ENCODE data around the gene EML3. TPM values are rescaled to one million over a fixed set of nuclear protein-coding genes. Genes with fewer than 3 reads are reported as not detected.

Gene EML3
- total and polyA plus RNA-seq, 11 donors: 8.8 to 40.9 (median 15.3) TPM

DNA sequence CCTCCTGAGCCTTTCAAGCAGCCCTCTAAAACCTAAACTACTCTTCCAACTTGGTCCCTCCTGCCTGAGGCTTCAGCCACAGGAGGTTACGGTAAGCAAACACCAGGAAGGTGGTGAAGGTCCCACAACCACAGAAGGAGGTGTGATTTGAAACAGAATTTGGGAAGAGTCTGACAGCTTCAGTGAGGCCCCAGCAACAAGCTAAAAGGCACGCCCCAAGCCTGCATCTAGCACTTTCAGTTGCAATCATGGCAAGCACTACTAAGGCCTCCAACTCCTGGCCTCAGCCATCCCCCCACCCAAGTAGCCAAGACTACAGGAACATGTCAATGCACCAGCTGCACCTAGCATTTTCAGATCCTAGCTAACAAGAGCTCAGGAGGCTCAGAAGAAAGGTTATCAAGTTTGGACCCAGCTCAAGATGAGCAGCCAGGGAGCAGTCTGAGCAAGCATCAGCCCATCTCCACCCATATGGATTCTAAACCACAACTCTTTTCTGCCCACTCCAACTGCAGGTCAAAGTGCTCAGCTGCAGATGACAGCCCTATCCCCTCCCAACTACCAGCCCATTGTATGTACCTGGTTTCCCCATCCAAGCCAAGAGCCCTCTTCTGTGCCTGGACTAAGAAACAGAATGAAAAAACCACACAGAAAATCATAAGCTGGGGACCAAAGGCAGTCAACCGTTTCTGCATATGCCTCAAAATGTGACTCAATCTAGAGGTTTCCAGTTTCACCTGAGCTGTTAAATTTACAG, 55.5 kb downstream of the EML3 start:
- DNase-seq (no peak), ATAC-seq (no peak)
- peak overlapping the region in 5 of 12 donors; percentile 5 to 40 (median 23) for H3K4me3 ChIP-seq
- H3K27ac ChIP-seq: peak overlapping the region; percentile 65 to 98 (median 92)
- no peaks in the 10 kb centered on the region for H3K27me3 ChIP-seq
- TF ChIP-seq, protein P1, sequence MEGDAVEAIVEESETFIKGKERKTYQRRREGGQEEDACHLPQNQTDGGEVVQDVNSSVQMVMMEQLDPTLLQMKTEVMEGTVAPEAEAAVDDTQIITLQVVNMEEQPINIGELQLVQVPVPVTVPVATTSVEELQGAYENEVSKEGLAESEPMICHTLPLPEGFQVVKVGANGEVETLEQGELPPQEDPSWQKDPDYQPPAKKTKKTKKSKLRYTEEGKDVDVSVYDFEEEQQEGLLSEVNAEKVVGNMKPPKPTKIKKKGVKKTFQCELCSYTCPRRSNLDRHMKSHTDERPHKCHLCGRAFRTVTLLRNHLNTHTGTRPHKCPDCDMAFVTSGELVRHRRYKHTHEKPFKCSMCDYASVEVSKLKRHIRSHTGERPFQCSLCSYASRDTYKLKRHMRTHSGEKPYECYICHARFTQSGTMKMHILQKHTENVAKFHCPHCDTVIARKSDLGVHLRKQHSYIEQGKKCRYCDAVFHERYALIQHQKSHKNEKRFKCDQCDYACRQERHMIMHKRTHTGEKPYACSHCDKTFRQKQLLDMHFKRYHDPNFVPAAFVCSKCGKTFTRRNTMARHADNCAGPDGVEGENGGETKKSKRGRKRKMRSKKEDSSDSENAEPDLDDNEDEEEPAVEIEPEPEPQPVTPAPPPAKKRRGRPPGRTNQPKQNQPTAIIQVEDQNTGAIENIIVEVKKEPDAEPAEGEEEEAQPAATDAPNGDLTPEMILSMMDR (IDR thresholded peaks at IDR 0.05): no peak
- TF ChIP-seq POLR2A (IDR thresholded peaks at IDR 0.05): no peak
- H3K36me3 ChIP-seq: peaks cover 0 to 42% (median 40%) of the 10 kb centered on the region in 9 donors
- 64 to 73% (median 67%) methylated on average over 3 of the region's 3 CpGs for WGBS, 4 donors
- H3K9me3 ChIP-seq: no peaks in the 10 kb centered on the region
- H3K4me1 ChIP-seq: peaks cover 15 to 88% (median 69%) of the 10 kb centered on the region in 12 donors
- intact Hi-C loops (cut with DNase I): loop anchor here in 1 of 10 donors (5.0 kb wide), 1 partner anchor 135 kb away; no protein-coding TSS in a partner anchor

DNA sequence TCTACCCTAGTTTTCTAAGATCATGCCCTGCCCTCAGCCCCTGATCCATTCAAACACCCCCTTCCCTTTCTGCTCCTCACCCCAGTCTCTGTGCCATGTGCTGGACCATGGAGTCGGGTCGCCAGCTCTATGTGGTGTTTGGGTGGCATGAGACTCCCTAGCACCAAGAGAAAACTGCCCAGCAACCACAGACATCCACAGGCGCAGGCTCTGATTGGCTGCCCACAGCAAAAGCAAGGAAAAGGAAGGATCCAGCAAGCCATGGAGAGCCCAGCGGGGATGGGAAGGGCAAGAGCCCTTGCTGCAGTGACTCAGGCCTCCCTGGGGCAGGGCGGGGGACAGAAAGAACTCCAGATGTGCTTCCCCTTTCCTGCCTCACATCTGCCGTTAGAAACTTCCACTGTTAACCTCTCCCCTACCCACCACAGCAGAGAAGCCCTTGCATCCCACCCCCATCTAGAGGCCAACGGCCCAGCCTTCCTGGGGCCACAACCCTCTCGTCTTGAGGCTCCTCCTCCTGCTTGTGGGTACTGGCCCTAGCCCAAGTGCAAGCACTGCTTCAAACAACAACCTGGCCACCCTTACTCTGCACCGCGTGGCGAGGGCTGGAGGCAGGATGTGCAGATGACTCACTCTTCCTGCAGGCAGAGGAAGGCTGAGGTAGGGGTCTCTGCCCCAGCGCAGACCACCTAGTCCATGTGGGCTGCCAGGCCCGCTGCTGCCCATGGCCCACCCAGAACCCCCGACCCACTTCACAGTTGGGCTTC, 56.3 kb downstream of the EML3 start:
- TF ChIP-seq POLR2A (IDR thresholded peaks at IDR 0.05): no peak
- TF ChIP-seq, protein P1 (IDR thresholded peaks at IDR 0.05): no peak
- DNase-seq: peak; percentile 85 to 94 (median 90)
- Histone ChIP-seq H3K27ac (peak overlapping the region; percentile 65 to 98 (median 92)), H3K27me3 (no peaks in the 10 kb centered on the region), H3K4me1 (peaks cover 18 to 96% (median 77%) of the 10 kb centered on the region in 12 donors), H3K36me3 (peaks cover 0 to 35% (median 32%) of the 10 kb centered on the region in 9 donors), H3K4me3 (peak overlapping the region in 8 of 12 donors; percentile 2 to 40 (median 19)), H3K9me3 (no peaks in the 10 kb centered on the region)
- intact Hi-C loops (cut with DNase I): loop anchor here in 1 of 10 donors (5.0 kb wide), 1 partner anchor 134 kb away; no protein-coding TSS in a partner anchor
- 14 to 19% (median 16%) methylated on average over 9 to 14 of the region's 14 CpGs for WGBS, 4 donors
- peak; percentile 46 to 81 (median 71) for ATAC-seq

DNA sequence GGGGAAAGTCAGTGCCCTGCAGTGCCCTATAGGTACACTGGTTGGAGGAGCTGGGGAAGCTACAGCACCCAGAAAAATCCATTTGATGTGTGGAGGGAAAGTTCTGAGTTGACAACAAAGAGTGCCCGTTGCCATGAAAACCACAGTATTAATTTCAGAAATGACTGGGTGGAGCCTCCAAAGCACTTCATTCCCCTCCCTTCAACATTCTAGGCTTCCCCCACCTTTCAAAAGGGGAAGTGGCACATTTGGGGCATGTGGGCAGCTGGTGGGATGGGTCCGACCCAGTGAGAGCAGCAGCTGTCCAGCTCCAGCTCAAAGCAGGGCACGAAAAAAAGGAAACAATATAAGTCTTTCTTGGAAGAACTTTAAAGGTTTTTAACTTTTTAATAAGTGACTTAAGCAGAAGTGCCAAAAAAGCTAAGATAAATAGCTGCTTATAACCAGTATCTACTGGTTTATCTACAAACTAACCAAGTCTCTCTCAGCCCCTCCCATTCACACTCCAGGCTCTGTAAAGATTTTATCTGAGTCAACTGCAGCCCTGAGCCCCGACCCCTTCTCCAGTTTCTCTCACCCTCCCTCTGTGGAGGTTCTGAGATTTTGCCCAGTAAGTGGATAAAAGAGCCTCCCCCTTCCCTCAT, 57.0 kb downstream of the EML3 start:
- Histone ChIP-seq H3K27ac (peak overlapping the region; percentile 65 to 98 (median 92)), H3K27me3 (no peaks in the 10 kb centered on the region), H3K4me1 (peaks cover 18 to 97% (median 77%) of the 10 kb centered on the region in 12 donors), H3K36me3 (peaks cover 0 to 29% (median 26%) of the 10 kb centered on the region in 9 donors), H3K9me3 (no peaks in the 10 kb centered on the region), H3K4me3 (peak overlapping the region in 8 of 12 donors; percentile 2 to 40 (median 12))
- intact Hi-C loops (cut with DNase I): loop anchor here in 1 of 10 donors (5.0 kb wide), 1 partner anchor 133 kb away; no protein-coding TSS in a partner anchor
- no peak for TF ChIP-seq POLR2A (IDR thresholded peaks at IDR 0.05)
- TF ChIP-seq, protein P1 (IDR thresholded peaks at IDR 0.05): no peak
- 43 to 52% (median 45%) methylated on average over 4 of the region's 4 CpGs for WGBS, 4 donors
- DNase-seq: peak in 2 of 5 donors; percentile 47 to 63
- no peak for ATAC-seq
